Neural cell (in vitro differentiated cells): ENCODE data around the gene C3orf49. TPM values are rescaled to one million over a fixed set of nuclear protein-coding genes. Genes with fewer than 3 reads are reported as not detected.

Source experiments
- H2AFZ ChIP-seq: fragments of 200-600, 300-800 bp; sonication (generic), shearing (Covaris generic); 2 replicates; pipeline ENCODE4 v1.6.0; 2014; ENCODE audit warnings: low read depth, mild to moderate bottlenecking, antibody characterized with exemption, low read length, moderate library complexity
- H3F3A ChIP-seq: fragments of 200-600 bp; shearing (Covaris generic); 2 replicates; pipeline ENCODE4 v1.6.1; 2016; ENCODE audit warnings: mild to moderate bottlenecking, moderate library complexity, mixed read lengths, antibody characterized with exemption, low read length; ENCODE audit not compliant: insufficient read depth, poor library complexity, severe bottlenecking
- H3K27ac ChIP-seq: fragments of 200-600, 300-800 bp; sonication (generic), shearing (Covaris generic); 2 replicates; pipeline ENCODE4 v1.5.1; 2014; ENCODE audit warnings: mild to moderate bottlenecking, low read length, moderate library complexity
- H3K27me3 ChIP-seq: fragments of 300-800, 200-600 bp; sonication (generic), shearing (Covaris generic); 2 replicates; pipeline ENCODE4 v1.6.0; 2014; ENCODE audit warnings: mild to moderate bottlenecking, low read depth, low read length, moderate library complexity; ENCODE audit not compliant: insufficient read depth
- H3K36me3 ChIP-seq: fragments of 300-800, 200-600 bp; sonication (generic), shearing (Covaris generic); 2 replicates; pipeline ENCODE4 v1.5.1; 2014; ENCODE audit warnings: mild to moderate bottlenecking, antibody characterized with exemption, low read length, moderate library complexity; ENCODE audit not compliant: insufficient read depth
- H3K4me2 ChIP-seq: fragments of 300-800, 200-600 bp; sonication (generic), shearing (Covaris generic); 2 replicates; pipeline ENCODE4 v1.6.0; 2014; ENCODE audit warnings: mild to moderate bottlenecking, low read length
- H3K4me3 ChIP-seq: fragments of 300-800, 200-600 bp; sonication (generic), shearing (Covaris generic); 2 replicates; pipeline ENCODE4 v1.5.1; 2014; ENCODE audit warnings: mild to moderate bottlenecking, low read length, moderate library complexity
- H3K79me2 ChIP-seq: fragments of 200-600 bp; shearing (Covaris generic); replicated peaks from 2 replicates; pipeline ENCODE4 v1.6.0; 2014; ENCODE audit warnings: mild to moderate bottlenecking, low read length, moderate library complexity; ENCODE audit not compliant: insufficient read depth
- H3K9ac ChIP-seq: fragments of 300-800, 200-600 bp; sonication (generic), shearing (Covaris generic); 2 replicates; pipeline ENCODE4 v1.6.1; 2016; ENCODE audit warnings: mild to moderate bottlenecking, low read length, mixed read lengths
- H3K9me2 ChIP-seq: fragments of 200-600 bp; shearing (Covaris generic); 2 replicates; pipeline ENCODE4 v1.6.1; 2016; ENCODE audit warnings: mild to moderate bottlenecking, low read length, mixed read lengths; ENCODE audit not compliant: insufficient read depth
- H3K9me3 ChIP-seq: fragments of 200-600, 300-800 bp; sonication (generic), shearing (Covaris generic); 2 replicates; pipeline ENCODE4 v1.6.1; 2016; ENCODE audit warnings: mild to moderate bottlenecking, mixed run types, low read length, moderate library complexity, mixed read lengths
- H4K20me1 ChIP-seq: fragments of 200-600 bp; shearing (Covaris generic); 2 replicates; pipeline ENCODE4 v1.6.1; 2016; ENCODE audit warnings: mild to moderate bottlenecking, mixed run types; ENCODE audit not compliant: insufficient read depth
- CTCF ChIP-seq: fragments of 450-650 bp; IDR thresholded peaks from 2 replicates; pipeline ENCODE4 v1.5.1; 2014; ENCODE audit warnings: antibody characterized with exemption, mild to moderate bottlenecking, moderate library complexity; ENCODE audit not compliant: poor library complexity, severe bottlenecking
- EP300 ChIP-seq: fragments of 450-650 bp; conservative IDR thresholded peaks from 2 replicates; pipeline ENCODE4 v1.6.1; 2014; ENCODE audit warnings: antibody characterized with exemption, mild to moderate bottlenecking, moderate library complexity; ENCODE audit not compliant: poor library complexity, severe bottlenecking
- EZH2 ChIP-seq: fragments of 200-600, 300-800 bp; shearing (Covaris generic), sonication (generic); IDR thresholded peaks from 2 replicates; pipeline ENCODE4 v1.6.1; 2014; ENCODE audit warnings: antibody characterized with exemption, low read length, borderline replicate concordance, mild to moderate bottlenecking; ENCODE audit not compliant: insufficient read depth, poor library complexity, severe bottlenecking
- MXI1 ChIP-seq: fragments of 450-650 bp; conservative IDR thresholded peaks from 2 replicates; pipeline ENCODE4 v1.6.1; 2014; ENCODE audit warnings: antibody characterized with exemption, mild to moderate bottlenecking; ENCODE audit not compliant: poor library complexity, severe bottlenecking
- POLR2AphosphoS5 ChIP-seq: IDR thresholded peaks from 2 replicates; pipeline ENCODE4 v1.6.1; 2012
- RAD21 ChIP-seq: fragments of 450-650 bp; conservative IDR thresholded peaks from 2 replicates; pipeline ENCODE4 v1.6.1; 2014; ENCODE audit warnings: antibody characterized with exemption, mild to moderate bottlenecking, moderate library complexity
- REST ChIP-seq: IDR thresholded peaks from 2 replicates; pipeline ENCODE4 v1.6.1; 2012; ENCODE audit warnings: borderline replicate concordance
- SMC3 ChIP-seq: fragments of 450-650 bp; conservative IDR thresholded peaks from 2 replicates; pipeline ENCODE4 v1.6.1; 2014; ENCODE audit warnings: antibody characterized with exemption, mild to moderate bottlenecking, moderate library complexity; ENCODE audit not compliant: poor library complexity
- TAF1 ChIP-seq: IDR thresholded peaks from 2 replicates; pipeline ENCODE4 v1.6.1; 2012; ENCODE audit warnings: low read depth
- polyA plus RNA-seq: library from polyadenylated mRNA; depleted of rRNA; stranded (reverse); fragments of >200 nt; gene quantifications from 2 replicates; pipeline ENCODE4 v1.2.3, GENCODE V29; 2014

The C3orf49 gene
- polyA plus RNA-seq, 1 donor from 2014 or later: not detected

- Histone ChIP-seq H3F3A (no peaks in the 10 kb centered on the region), H4K20me1 (no peaks in the 10 kb centered on the region), H2AFZ (no peak overlapping the region), H3K4me3 (no peak overlapping the region), H3K36me3 (peaks cover 5% of the 10 kb centered on the region), H3K9ac (no peak overlapping the region), H3K79me2 (no peaks in the 10 kb centered on the region), H3K4me2 (no peak overlapping the region), H3K27me3 (no peaks in the 10 kb centered on the region), H3K9me2 (no peaks in the 10 kb centered on the region), H3K27ac (no peak overlapping the region), H3K9me3 (no peaks in the 10 kb centered on the region)
- TF ChIP-seq RAD21 (no peak), SMC3 (no peak), TAF1 (no peak), EZH2 (no peak), EP300 (no peak), CTCF (no peak), REST (no peak), POLR2AphosphoS5 (no peak), MXI1 (no peak)
Observed at GRCh38 chr3:63824309-63824708, 5.2 kb downstream of the C3orf49 start.

GRCh38 chr3:63830526-63830925, 11.4 kb downstream of the C3orf49 start:
- no peak overlapping the region for H3K9ac ChIP-seq

More at GRCh38 chr3:63830526-63830925, 11.4 kb downstream of the C3orf49 start:
- no peak overlapping the region for H3K4me3 ChIP-seq
- no peaks in the 10 kb centered on the region for H3K9me2 ChIP-seq
- H2AFZ ChIP-seq: no peak overlapping the region
- no peak overlapping the region for H3K27ac ChIP-seq
- H3K36me3 ChIP-seq: peaks cover 5% of the 10 kb centered on the region
- H4K20me1 ChIP-seq: no peaks in the 10 kb centered on the region
- H3K79me2 ChIP-seq: no peaks in the 10 kb centered on the region
- no peaks in the 10 kb centered on the region for H3K9me3 ChIP-seq
- no peak for TF ChIP-seq EZH2
- no peak for TF ChIP-seq POLR2AphosphoS5
- TF ChIP-seq EP300: no peak
- TF ChIP-seq TAF1: no peak
- TF ChIP-seq RAD21: no peak
- no peak for TF ChIP-seq REST
- no peak for TF ChIP-seq CTCF
- no peak for TF ChIP-seq SMC3
- TF ChIP-seq MXI1: no peak
- H3K4me2 ChIP-seq: no peak overlapping the region
- no peaks in the 10 kb centered on the region for H3F3A ChIP-seq
- no peaks in the 10 kb centered on the region for H3K27me3 ChIP-seq
